HepG2 (cell line): Measurements from ENCODE around the gene IRF1. TPM values are rescaled to one million over a fixed set of nuclear protein-coding genes. Genes with fewer than 3 reads are reported as not detected.
A peak's percentile ranks its signal among the peaks of the same experiment; 100 is the strongest.

Experiments used
- CAMTA2 ChIP-seq: sonication (generic); formaldehyde crosslinking; IDR thresholded peaks from 2 replicates; pipeline ENCODE4 v1.4.0; 2020; ENCODE audit warnings: mild to moderate bottlenecking, missing genetic modification reagents, borderline replicate concordance
- CC2D1A ChIP-seq: sonication (generic); formaldehyde crosslinking; IDR thresholded peaks from 2 replicates; pipeline ENCODE4 v1.8.1; 2023; ENCODE audit warnings: mild to moderate bottlenecking, missing genetic modification reagents
- FOSL2 ChIP-seq: sonication (generic); formaldehyde crosslinking; IDR thresholded peaks from 2 replicates; pipeline ENCODE4 v1.4.0; 2020; ENCODE audit warnings: missing genetic modification reagents
- HNRNPH1 ChIP-seq: fragments of 200-400 bp; formaldehyde crosslinking; optimal IDR thresholded peaks from 2 replicates; pipeline ENCODE3; 2017; ENCODE audit warnings: mild to moderate bottlenecking, low read depth, low read length
- MED1 ChIP-seq: sonication (generic); formaldehyde crosslinking; IDR thresholded peaks from 2 replicates; pipeline ENCODE4 v1.4.0; 2020; ENCODE audit warnings: missing genetic modification reagents
- MEIS1 ChIP-seq: sonication (generic); formaldehyde crosslinking; IDR thresholded peaks from 2 replicates; pipeline ENCODE4 v1.9.0; 2021; ENCODE audit warnings: mild to moderate bottlenecking, missing genetic modification reagents, moderate library complexity, borderline replicate concordance
- NFE2L1 ChIP-seq: sonication (generic); formaldehyde crosslinking; IDR thresholded peaks from 2 replicates; pipeline ENCODE4 v1.4.0; 2020; ENCODE audit warnings: missing genetic modification reagents, mild to moderate bottlenecking, borderline replicate concordance
- NFKB2 ChIP-seq: sonication (generic); formaldehyde crosslinking; IDR thresholded peaks from 2 replicates; pipeline ENCODE4 v1.4.0; 2020; ENCODE audit warnings: missing genetic modification reagents, borderline replicate concordance
- RAD51 ChIP-seq: fragments of 450-650 bp; IDR thresholded peaks from 2 replicates; pipeline ENCODE4 v1.6.1; 2016; ENCODE audit warnings: borderline replicate concordance
- RXRA ChIP-seq: sonication (generic); formaldehyde crosslinking; IDR thresholded peaks from 2 replicates; pipeline ENCODE4 v1.5.1; 2020; ENCODE audit warnings: missing genetic modification reagents
- SIX1 ChIP-seq: sonication (generic); formaldehyde crosslinking; IDR thresholded peaks from 2 replicates; pipeline ENCODE4 v1.4.0; 2020; ENCODE audit warnings: missing genetic modification reagents, borderline replicate concordance
- SIX4 ChIP-seq: sonication (generic); formaldehyde crosslinking; IDR thresholded peaks from 2 replicates; pipeline ENCODE4 v1.4.0; 2020; ENCODE audit warnings: missing genetic modification reagents
- TBP ChIP-seq: sonication (generic); formaldehyde crosslinking; IDR thresholded peaks from 2 replicates; pipeline ENCODE4 v1.5.0; 2020; ENCODE audit warnings: missing genetic modification reagents
- ZNF225 ChIP-seq: sonication (generic); formaldehyde crosslinking; IDR thresholded peaks from 2 replicates; pipeline ENCODE4 v1.4.0; 2020; ENCODE audit warnings: mild to moderate bottlenecking, missing genetic modification reagents
- ZNF768 ChIP-seq: sonication (generic); formaldehyde crosslinking; IDR thresholded peaks from 2 replicates; pipeline ENCODE4 v1.4.0; 2020; ENCODE audit warnings: missing genetic modification reagents
- ZNF782 ChIP-seq: sonication (generic); formaldehyde crosslinking; IDR thresholded peaks from 2 replicates; pipeline ENCODE4 v1.4.0; 2020; ENCODE audit warnings: missing genetic modification reagents, mild to moderate bottlenecking, borderline replicate concordance
- polyA plus RNA-seq, 8 experiments: library from polyadenylated mRNA; depleted of rRNA in 3 of 8; stranded (reverse) in 7 of 8; unstranded in 1 of 8; fragments of >200 nt; fragmentation: Illumina TruSeq in 4 of 8; extraction: Trizol in 4 of 8; gene quantifications; 2 replicates each; pipeline versions ENCODE4 v1.2.1 to v1.2.3, GENCODE V29; 2011 to 2016; ENCODE audit warnings: low read depth in 4 of 8, missing spikeins in 1 of 8, mixed read lengths in 1 of 8; ENCODE audit not compliant: insufficient read depth in 1 of 8
- total RNA-seq, 5 experiments: library from RNA; depleted of rRNA; stranded (reverse); fragments of >200 nt; fragmentation: Illumina TruSeq; extraction: Trizol; gene quantifications; 2 replicates each; pipeline ENCODE4 v1.2.3, GENCODE V29; 2016; ENCODE audit warnings: low read depth in 1 of 5
- TF ChIP-seq, protein P1 (sequence below): sonication (generic); formaldehyde crosslinking; IDR thresholded peaks from 2 replicates; pipeline ENCODE4 v1.4.0; 2020; ENCODE audit warnings: missing genetic modification reagents
- TF ChIP-seq, protein P2 (sequence below), 2 experiments: fragments of 450-650 bp in 1 of 2; sonication (generic) in 1 of 2; formaldehyde crosslinking; IDR thresholded peaks; 2 replicates each; pipeline versions ENCODE4 v1.5.0 to v1.8.0; 2020 to 2022; ENCODE audit warnings: mild to moderate bottlenecking in 1 of 2, missing genetic modification reagents in 1 of 2
- TF ChIP-seq, protein P3 (sequence below): sonication (generic); formaldehyde crosslinking; conservative IDR thresholded peaks from 2 replicates; pipeline ENCODE4 v1.4.0; 2020; ENCODE audit warnings: missing genetic modification reagents
- TF ChIP-seq, protein P4 (sequence below): IDR thresholded peaks from 2 replicates; pipeline ENCODE4 v1.6.1; 2016; ENCODE audit warnings: low read depth, borderline replicate concordance

The IRF1 gene
- total and polyA plus RNA-seq, 2 of the 13 experiments (the other 11 are each of a cell fraction or from before 2014, with no cell fraction given), result 4.1 to 8.8 TPM

DNA sequence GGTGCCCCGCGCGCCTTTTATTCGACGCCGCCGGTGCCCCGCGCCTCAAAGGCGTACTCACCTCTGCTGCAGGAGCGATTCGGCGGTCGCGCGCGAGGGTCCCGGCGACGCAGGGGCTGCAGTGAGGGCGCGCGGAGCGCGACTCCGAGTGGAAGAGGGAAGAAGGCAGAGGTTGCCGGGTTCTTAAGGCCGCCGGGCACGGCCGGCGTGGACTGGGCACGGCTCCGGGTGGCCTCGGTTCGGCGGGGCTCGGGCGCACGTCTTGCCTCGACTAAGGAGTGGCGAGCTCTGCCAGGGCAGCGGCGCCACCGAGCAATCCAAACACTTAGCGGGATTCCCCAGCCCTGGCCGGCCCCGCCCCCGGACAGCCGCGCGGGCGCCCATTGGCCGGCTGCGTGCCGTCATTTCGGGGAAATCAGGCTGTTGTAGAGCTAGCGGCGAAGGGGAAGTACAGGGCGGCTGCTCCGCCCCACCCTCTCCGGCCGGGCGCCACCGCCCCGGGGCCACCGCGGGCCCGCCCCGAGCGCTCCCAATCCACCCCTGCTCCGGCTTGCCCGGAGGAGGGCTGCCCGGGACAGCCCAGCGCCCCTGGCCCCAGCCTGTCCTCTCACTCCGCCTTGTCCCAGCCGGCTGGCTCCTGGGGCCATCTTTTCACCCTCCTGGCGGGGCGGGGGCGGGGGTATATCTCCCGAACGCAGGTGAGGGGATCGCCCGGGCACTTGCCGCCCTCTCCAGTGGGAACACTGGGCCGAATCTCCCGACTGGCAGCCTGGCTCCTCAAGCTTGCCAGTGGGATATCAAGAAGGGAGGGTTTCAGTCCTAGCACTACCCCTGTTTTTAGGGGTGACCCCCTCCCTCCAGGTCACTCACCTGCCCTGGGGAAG lies at the start of gene IRF1 (continued):
- TF ChIP-seq, protein P1, sequence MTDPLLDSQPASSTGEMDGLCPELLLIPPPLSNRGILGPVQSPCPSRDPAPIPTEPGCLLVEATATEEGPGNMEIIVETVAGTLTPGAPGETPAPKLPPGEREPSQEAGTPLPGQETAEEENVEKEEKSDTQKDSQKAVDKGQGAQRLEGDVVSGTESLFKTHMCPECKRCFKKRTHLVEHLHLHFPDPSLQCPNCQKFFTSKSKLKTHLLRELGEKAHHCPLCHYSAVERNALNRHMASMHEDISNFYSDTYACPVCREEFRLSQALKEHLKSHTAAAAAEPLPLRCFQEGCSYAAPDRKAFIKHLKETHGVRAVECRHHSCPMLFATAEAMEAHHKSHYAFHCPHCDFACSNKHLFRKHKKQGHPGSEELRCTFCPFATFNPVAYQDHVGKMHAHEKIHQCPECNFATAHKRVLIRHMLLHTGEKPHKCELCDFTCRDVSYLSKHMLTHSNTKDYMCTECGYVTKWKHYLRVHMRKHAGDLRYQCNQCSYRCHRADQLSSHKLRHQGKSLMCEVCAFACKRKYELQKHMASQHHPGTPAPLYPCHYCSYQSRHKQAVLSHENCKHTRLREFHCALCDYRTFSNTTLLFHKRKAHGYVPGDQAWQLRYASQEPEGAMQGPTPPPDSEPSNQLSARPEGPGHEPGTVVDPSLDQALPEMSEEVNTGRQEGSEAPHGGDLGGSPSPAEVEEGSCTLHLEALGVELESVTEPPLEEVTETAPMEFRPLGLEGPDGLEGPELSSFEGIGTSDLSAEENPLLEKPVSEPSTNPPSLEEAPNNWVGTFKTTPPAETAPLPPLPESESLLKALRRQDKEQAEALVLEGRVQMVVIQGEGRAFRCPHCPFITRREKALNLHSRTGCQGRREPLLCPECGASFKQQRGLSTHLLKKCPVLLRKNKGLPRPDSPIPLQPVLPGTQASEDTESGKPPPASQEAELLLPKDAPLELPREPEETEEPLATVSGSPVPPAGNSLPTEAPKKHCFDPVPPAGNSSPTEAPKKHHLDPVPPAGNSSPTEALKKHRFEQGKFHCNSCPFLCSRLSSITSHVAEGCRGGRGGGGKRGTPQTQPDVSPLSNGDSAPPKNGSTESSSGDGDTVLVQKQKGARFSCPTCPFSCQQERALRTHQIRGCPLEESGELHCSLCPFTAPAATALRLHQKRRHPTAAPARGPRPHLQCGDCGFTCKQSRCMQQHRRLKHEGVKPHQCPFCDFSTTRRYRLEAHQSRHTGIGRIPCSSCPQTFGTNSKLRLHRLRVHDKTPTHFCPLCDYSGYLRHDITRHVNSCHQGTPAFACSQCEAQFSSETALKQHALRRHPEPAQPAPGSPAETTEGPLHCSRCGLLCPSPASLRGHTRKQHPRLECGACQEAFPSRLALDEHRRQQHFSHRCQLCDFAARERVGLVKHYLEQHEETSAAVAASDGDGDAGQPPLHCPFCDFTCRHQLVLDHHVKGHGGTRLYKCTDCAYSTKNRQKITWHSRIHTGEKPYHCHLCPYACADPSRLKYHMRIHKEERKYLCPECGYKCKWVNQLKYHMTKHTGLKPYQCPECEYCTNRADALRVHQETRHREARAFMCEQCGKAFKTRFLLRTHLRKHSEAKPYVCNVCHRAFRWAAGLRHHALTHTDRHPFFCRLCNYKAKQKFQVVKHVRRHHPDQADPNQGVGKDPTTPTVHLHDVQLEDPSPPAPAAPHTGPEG (CRISPR knock-in tag), result peak; percentile 62; the same call in 1 of the 2 replicates
- 0 out of 2 replicates have a peak, but pooled peaks have one; percentile 48 for TF ChIP-seq ZNF782 (CRISPR knock-in tag)
- TF ChIP-seq FOSL2 (CRISPR knock-in tag), result 0 out of 2 replicates have a peak, but pooled peaks have one; percentile 20
- no peak for TF ChIP-seq CAMTA2
- TF ChIP-seq NFKB2 (CRISPR knock-in tag), result peak; percentile 66; the same call in 1 of the 2 replicates
- TF ChIP-seq, protein P2, sequence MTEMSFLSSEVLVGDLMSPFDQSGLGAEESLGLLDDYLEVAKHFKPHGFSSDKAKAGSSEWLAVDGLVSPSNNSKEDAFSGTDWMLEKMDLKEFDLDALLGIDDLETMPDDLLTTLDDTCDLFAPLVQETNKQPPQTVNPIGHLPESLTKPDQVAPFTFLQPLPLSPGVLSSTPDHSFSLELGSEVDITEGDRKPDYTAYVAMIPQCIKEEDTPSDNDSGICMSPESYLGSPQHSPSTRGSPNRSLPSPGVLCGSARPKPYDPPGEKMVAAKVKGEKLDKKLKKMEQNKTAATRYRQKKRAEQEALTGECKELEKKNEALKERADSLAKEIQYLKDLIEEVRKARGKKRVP (CRISPR knock-in tag; IDR thresholded peaks at IDR 0.05), result 0 out of 4 replicates have a peak, but pooled peaks of 1 of the 2 experiments have one; percentile 44
- TF ChIP-seq SIX1 (CRISPR knock-in tag), result no peak
- TF ChIP-seq, protein P3, sequence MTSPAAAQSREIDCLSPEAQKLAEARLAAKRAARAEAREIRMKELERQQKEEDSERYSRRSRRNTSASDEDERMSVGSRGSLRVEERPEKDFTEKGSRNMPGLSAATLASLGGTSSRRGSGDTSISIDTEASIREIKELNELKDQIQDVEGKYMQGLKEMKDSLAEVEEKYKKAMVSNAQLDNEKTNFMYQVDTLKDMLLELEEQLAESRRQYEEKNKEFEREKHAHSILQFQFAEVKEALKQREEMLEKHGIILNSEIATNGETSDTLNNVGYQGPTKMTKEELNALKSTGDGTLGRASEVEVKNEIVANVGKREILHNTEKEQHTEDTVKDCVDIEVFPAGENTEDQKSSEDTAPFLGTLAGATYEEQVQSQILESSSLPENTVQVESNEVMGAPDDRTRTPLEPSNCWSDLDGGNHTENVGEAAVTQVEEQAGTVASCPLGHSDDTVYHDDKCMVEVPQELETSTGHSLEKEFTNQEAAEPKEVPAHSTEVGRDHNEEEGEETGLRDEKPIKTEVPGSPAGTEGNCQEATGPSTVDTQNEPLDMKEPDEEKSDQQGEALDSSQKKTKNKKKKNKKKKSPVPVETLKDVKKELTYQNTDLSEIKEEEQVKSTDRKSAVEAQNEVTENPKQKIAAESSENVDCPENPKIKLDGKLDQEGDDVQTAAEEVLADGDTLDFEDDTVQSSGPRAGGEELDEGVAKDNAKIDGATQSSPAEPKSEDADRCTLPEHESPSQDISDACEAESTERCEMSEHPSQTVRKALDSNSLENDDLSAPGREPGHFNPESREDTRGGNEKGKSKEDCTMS (CRISPR knock-in tag), result no peak
- TF ChIP-seq NFE2L1, result no peak
- no peak for TF ChIP-seq ZNF768 (CRISPR knock-in tag)
- no peak for TF ChIP-seq MEIS1 (CRISPR knock-in tag)
- TF ChIP-seq HNRNPH1, result no peak
- 0 out of 2 replicates have a peak, but pooled peaks have one; percentile 52 for TF ChIP-seq CC2D1A (CRISPR knock-in tag)
- TF ChIP-seq RXRA (CRISPR knock-in tag), result no peak; the same call in 1 of the 2 replicates
- no peak for TF ChIP-seq TBP
- TF ChIP-seq RAD51, result no peak
- peak; percentile 60 for TF ChIP-seq MED1
- TF ChIP-seq ZNF225 (CRISPR knock-in tag), result no peak
- TF ChIP-seq, protein P4, sequence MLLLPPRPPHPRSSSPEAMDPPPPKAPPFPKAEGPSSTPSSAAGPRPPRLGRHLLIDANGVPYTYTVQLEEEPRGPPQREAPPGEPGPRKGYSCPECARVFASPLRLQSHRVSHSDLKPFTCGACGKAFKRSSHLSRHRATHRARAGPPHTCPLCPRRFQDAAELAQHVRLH (CRISPR knock-in tag), result 0 out of 2 replicates have a peak, but pooled peaks have one; percentile 32
- no peak for TF ChIP-seq SIX4 (CRISPR knock-in tag)
